ENCODE results near the gene PRPH.
"Not testable (repeated sequence)": the region's sequence is repeated elsewhere in the genome, so short reads cannot be mapped to it uniquely, and the experiment has no call there.

PRPH gene

DNA sequence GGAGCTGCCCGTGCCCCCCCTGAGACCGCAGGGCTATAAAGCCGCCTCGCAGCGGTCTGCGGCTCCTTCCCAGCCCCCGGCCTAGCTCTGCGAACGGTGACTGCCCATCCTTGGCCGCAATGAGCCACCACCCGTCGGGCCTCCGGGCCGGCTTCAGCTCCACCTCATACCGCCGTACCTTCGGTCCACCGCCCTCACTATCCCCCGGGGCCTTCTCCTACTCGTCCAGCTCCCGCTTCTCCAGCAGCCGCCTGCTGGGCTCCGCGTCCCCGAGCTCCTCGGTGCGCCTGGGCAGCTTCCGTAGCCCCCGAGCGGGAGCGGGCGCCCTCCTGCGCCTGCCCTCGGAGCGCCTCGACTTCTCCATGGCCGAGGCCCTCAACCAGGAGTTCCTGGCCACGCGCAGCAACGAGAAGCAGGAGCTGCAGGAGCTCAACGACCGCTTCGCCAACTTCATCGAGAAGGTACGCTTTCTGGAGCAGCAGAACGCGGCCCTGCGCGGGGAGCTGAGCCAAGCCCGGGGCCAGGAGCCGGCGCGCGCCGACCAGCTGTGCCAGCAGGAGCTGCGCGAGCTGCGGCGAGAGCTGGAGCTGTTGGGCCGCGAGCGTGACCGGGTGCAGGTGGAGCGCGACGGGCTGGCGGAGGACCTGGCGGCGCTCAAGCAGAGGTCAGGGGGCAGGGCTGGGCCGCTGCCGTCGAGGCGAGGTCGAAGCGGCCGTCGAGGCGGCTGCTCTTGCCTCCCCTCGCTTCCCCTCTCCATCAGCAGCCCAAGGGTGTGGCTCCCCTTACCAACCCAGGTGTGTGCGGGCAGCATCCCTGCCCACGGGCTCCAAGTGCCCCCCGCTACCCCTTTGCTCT is at the start of gene PRPH:
PRPH (plus strand) TSS at position 66 of the 855 bp plus-strand sequence; CDS start at position 120, 54 bp downstream.
- DNase-seq (ENCODE audit: low spot score): no peak

- no peak for DNase-seq (ENCODE audit: low spot score)
Observed at GRCh38 chr12:49251357-49251756, 43.6 kb upstream of the PRPH start.

DNA sequence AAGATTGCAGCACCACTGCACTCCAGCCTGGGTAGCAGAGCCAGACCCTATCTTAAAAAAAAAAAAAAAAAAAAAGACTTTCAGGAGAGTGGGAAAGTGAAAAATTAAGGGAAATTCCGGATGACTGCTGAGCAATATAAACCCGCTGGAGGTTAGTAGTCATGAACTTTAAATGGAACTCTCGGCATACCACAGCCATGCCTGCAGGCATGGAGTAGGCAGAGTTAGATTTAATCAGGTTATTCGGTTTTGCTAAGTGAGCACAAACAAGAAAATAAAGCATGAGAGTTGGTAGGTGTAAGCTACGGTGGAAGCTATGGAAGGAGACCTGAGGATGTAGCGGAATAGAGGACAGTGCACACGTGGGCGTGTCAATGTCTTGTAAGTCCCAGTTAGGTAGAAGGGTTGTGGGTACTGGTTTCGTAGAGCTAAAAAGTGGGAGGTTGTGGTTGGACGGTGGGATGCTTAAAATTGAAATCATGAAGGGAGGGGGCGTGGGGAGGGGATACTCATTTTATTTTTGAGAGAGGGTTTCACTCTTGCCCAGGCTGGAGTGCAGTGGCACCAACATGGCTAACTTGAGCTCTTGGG is 41.8 kb upstream of the PRPH start:
- DNase-seq (ENCODE audit: low spot score): no peak

GRCh38 chr12:49255456-49255855 is 39.5 kb upstream of the PRPH start:
- DNase-seq (ENCODE audit: low spot score): not testable (repeated sequence)

DNA sequence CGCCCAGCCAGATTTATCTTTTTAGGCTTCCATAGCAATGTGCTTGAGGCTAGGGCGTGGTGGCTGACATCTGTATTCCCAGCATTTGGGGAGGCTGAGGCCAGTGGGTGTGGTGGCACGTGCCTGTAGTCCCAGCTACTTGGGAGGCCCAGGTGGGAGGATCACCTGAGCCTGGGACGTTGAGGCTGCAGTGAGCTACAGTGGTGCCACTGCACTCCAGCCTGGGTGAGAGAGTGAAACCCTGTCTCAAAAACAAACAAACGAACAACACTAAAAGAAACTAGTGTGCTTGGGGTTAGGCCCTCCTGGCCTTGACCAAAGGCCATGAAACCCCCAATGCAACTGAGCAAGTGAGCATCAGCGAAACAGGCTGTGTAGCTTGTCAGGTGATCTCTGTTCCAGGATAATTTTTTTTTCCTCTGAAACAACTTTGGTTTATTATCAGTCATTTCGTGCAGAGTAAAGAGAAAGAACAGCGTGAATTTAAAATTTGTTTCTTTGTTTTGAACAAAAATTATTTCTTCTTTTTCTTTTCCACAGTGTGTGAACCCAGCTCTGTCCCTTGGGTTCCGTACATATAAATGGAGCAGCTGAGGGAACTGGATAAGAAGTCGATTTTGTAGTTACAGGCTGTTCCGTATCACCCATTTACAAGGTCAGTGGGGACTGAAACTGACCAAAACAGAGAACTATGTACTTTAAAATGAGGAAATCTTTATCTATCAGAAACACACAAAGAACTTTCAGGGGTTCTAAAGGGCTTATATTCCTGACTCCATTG is 38.9 kb upstream of the PRPH start:
- DNase-seq (ENCODE audit: low spot score): no peak

GRCh38 chr12:49257508-49258184 is 37.3 kb upstream of the PRPH start:
- not testable (repeated sequence) for DNase-seq (ENCODE audit: low spot score)

DNA sequence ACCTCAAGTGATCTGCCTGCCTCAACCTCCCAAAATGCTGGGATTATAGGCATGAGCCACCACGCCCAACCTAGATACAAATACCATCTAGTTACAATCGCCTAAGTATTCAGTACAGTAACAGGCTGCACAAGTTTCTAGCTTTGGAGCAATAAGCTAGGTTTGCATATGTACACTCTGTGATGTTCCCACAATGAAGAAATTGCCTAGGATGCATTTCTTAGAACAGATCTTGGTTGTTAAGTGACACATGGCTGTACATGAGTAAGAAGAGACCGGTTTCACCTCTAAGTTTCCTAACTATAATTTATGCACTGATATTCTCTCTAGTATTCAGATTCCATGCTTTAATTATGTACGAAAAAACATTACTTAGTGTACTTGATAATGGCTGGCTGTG is 35.5 kb upstream of the PRPH start:
- DNase-seq (ENCODE audit: low spot score): no peak

DNA sequence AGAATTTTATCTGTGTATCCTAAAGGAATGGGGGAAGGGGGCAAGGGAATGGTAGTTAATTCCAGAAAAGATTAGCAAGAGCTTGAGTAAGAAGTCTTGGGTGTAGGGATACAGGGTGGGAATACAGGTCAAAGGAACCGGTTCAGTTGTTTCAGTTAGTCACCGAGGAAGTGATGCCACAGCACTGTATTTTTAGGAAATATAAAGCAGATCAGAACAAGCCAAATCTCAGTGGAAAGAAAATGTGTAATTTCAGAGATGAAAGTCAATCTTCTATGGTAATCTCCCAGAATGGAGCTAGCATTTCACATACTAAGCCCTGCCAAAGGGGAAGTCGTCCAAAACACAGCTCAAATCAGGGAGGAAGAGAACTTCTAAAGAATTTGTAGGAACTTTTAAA is 34.8 kb upstream of the PRPH start:
- no peak for DNase-seq (ENCODE audit: low spot score)

- no peak for DNase-seq (ENCODE audit: low spot score)
Observed at GRCh38 chr12:49260571-49261363, 34.2 kb upstream of the PRPH start.

DNA sequence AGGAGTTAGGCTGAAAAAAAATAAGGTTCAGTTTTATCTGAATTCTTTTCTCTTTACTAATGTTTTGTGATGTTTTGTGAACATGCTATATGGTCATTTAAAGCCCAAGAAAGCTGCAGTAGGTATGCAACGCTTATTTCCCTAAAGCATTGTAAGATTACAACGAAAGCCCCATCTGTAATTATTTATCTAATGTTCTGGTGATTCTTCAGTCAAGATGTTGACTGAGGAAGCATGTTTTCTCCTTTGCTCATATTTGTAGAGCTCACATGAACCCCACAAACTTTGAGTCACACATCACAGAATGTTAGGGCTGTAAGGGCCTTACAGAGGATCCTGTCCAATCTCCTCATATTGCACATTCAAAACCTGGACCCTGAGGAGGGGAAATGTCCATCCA is 33.2 kb upstream of the PRPH start:
- DNase-seq (ENCODE audit: low spot score): no peak

- DNase-seq (ENCODE audit: low spot score): no peak
Observed at GRCh38 chr12:49263400-49263763, 31.6 kb upstream of the PRPH start.

DNA sequence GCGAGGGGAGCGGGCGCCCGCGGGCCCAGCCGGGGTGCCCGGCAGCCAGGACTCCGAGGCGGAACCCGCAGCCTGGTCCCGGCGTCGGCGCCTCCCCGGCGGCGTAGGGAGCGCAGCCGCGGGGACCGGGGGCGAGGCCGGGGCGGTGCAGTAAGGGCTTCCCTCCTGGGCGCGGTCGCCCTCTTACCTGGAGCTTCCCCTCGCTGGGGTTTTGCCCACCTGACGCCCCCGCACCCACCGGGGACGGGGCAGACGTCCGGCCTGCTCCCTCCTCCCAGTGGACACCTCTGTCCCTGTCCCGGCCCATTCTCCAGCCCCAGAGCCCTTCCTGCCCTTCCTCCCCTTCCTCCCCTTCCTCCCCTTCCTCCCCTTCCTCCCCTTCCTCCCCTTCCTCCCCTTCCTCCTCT is 30.5 kb upstream of the PRPH start:
- DNase-seq (ENCODE audit: low spot score): peak; percentile 48

DNA sequence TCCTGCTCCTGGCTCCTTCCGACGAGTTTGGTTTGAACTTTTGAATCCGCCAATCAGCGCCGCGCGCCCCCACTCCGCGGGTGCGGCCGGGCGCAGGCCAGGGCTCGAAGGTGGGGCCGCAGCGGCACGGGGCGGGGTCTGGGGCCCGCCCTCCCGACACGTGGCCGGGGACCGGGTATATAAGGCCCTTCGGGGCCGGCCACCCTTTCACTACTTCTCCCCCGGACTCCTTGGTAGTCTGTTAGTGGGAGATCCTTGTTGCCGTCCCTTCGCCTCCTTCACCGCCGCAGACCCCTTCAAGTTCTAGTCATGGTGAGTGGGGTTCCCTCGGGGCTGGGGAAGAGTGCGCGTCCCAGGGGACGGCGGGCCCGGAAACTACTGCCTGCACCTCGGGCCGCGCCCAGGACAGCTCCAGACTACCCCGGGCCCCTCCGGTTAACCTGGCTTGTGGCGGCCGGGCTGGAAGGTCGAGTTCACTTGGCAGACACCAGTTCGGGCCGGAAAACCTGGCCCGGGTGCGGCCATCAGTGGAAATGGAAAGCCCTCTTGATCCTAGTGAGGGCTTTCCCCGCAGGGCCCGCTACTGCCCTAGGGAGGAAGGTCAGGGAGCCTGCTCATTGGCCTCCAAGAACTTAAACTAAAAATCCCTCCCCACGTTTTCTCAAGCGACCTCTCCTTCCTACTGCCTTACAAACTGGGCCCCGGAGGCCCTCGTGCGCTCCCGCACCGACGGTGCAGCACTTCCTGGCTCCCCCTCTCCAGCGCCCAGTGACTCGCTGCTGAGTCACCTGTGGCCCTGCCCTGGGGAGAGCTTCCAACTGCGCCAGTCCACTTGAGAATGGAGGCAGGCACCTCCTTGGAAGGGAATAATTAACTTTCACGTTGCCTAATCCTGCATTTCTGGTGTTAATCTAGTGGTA is 29.8 kb upstream of the PRPH start, which contains the start of gene TUBA1C:
TUBA1C (plus strand) TSS at position 210 of the 920 bp plus-strand sequence; CDS start at position 310, 100 bp downstream.
- peak; percentile 96 for DNase-seq (ENCODE audit: low spot score)

DNA sequence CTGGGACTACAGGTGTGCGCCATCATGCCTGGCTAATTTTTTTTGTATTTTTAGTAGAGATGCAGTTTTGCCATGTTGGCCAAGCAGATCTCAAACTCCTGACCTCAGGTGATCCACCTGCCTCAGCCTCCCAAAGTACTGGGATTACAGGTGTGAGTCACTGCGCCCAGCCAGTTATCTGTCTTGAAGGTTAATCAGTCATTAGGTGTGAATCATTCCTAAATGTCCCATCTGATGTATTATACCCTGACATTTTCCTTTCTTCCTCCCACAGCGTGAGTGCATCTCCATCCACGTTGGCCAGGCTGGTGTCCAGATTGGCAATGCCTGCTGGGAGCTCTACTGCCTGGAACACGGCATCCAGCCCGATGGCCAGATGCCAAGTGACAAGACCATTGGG is 25.8 kb upstream of the PRPH start:
- not testable (repeated sequence) for DNase-seq (ENCODE audit: low spot score)

GRCh38 chr12:49272790-49273725 is 21.9 kb upstream of the PRPH start:
- no peak for DNase-seq (ENCODE audit: low spot score)

DNA sequence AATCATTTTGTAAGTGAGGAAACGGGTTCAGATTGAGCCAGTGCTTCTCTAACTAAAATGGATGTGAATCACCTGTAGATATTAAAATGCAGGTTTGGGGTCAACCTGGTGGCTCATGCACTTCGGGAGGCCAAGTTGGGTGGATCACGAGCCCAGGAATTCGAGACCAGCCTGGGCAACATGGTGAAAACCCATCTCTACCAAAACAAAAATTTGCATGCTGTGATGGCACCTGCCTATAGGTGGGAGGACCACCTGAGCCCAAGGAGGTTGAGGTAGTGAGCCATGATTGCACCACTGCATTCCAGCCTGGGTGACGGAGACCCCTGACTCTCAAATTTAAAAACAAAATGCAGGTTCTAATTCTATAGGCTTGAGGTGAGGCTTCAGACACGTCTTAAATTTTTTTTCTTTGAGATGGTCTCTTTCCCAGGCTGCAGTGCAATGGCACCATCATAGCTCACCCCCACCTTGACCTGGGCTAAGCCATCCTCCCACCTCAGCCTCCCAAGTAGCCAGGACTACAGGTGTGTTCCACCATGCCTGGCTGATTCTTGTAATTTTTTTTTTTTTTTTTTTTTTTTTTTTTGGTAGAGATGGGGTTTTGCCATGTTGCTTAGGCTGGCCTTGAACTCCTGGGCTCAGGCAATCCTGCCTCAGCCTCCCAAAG is 21.1 kb upstream of the PRPH start:
- DNase-seq (ENCODE audit: low spot score): no peak

- no peak for DNase-seq (ENCODE audit: low spot score)
Observed at GRCh38 chr12:49274396-49275069, 20.4 kb upstream of the PRPH start.
